ENCODE results near the gene ANOS1. TPM values are rescaled to one million over a fixed set of nuclear protein-coding genes. Genes with fewer than 3 reads are reported as not detected.

ANOS1 gene
- total and polyA plus RNA-seq, 12 donors: 0.60 to 7.3 (median 2.0) TPM

DNA sequence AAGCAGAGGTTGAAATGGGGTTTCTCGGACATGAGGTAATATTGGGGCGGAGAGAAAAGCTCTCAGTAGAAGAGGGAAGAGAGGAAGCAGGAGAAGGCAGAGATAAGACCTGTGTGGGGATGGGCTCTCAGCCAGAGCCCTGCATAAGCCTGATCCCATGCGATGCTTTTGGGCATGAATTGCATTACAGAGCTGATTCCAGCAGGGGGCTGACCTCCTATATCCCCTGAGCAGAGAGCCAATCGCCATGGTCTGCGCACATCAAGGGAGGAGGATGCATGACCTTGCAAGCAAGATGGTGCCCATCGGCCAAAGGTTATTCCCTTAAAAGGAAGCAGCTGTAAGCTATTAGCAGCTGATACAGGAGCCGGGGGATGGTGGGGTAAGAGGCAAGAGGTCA is 7.6 kb downstream of the ANOS1 start:
- no peak for DNase-seq
- Histone ChIP-seq H3K27me3 (peaks cover 7% of the 10 kb centered on the region), H3K27ac (no peak overlapping the region), H3K9me3 (replicated peaks in 1 of 3) (no peaks in the 10 kb centered on the region), H3K4me3 (no peak overlapping the region), H3K4me1 (replicated peaks in 1 of 2) (no peaks in the 10 kb centered on the region), H3K36me3 (replicated peaks in 1 of 2) (no peaks in the 10 kb centered on the region)
- 46 to 53% (median 49%) methylated on average over 6 to 7 of the region's 7 CpGs for WGBS, 4 donors
- TF ChIP-seq CTCF (IDR thresholded peaks at IDR 0.05): no peak
- no peak for TF ChIP-seq POLR2A (IDR thresholded peaks at IDR 0.05)
- intact Hi-C loops (cut with DNase I): no loop called here

- Histone ChIP-seq H3K27me3 (no peaks in the 10 kb centered on the region), H3K4me3 (no peak overlapping the region), H3K36me3 (replicated peaks in 1 of 2) (no peaks in the 10 kb centered on the region), H3K27ac (no peak overlapping the region), H3K4me1 (replicated peaks in 1 of 2) (no peaks in the 10 kb centered on the region), H3K9me3 (replicated peaks in 1 of 3) (no peaks in the 10 kb centered on the region)
- DNase-seq: no peak
- intact Hi-C loops (cut with DNase I): no loop called here
- TF ChIP-seq CTCF (IDR thresholded peaks at IDR 0.05): no peak
- TF ChIP-seq POLR2A (IDR thresholded peaks at IDR 0.05): no peak
- WGBS, 4 donors: 40 to 57% (median 44%) methylated on average over 2 of the region's 2 CpGs
Measured at GRCh38 chrX:8721536-8721935, 10.4 kb downstream of the ANOS1 start.

DNA sequence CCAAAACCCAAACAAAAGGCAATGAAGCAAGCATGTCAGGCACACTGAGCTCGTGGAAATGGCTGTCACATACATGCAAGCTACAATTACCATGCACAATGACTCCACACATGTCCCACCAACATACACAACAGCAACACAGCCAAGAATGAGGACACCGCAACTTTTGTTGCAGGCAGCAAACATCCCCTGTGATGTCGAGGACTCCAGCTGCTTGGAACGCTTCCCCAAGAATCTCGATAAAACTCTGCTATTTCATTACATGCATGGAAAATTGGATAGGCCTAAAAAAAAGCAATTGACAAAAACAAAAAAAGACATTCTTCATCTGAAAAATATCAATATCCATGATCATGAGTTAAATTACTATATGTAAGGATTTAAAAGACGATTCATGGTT is 11.8 kb downstream of the ANOS1 start:
- TF ChIP-seq POLR2A (IDR thresholded peaks at IDR 0.05) (no peak), CTCF (IDR thresholded peaks at IDR 0.05) (no peak)
- H3K36me3 ChIP-seq (replicated peaks in 1 of 2): no peaks in the 10 kb centered on the region
- DNase-seq: no peak
- no peaks in the 10 kb centered on the region for H3K9me3 ChIP-seq (replicated peaks in 1 of 3)
- WGBS, 4 donors: 78 to 89% (median 86%) methylated on average over 6 of the region's 6 CpGs
- intact Hi-C loops (cut with DNase I): no loop called here
- no peak overlapping the region for H3K27ac ChIP-seq
- H3K27me3 ChIP-seq: no peaks in the 10 kb centered on the region
- H3K4me1 ChIP-seq (replicated peaks in 1 of 2): no peaks in the 10 kb centered on the region
- no peak overlapping the region for H3K4me3 ChIP-seq

DNA sequence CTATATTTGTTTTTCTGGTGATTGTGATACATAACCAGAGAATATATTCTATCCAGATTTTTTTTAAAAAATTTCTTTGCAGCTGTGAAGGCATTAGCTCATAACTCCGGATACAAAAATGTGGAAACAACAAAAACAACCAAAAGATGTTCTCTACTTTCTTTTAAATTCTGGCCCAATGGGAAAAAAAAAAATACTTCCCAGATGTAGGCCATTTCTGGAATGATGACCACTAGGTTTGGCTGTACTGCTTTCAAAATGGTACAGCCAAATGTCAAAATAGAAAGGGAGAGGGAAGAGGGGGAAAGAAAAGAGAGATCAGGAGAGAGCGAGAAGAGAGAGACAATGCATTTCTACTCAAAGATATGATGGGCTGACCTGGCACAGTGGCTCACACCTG is 14.6 kb downstream of the ANOS1 start:
- H3K36me3 ChIP-seq (replicated peaks in 1 of 2): no peaks in the 10 kb centered on the region
- H3K4me1 ChIP-seq (replicated peaks in 1 of 2): no peaks in the 10 kb centered on the region
- TF ChIP-seq CTCF (IDR thresholded peaks at IDR 0.05) (no peak), POLR2A (IDR thresholded peaks at IDR 0.05) (no peak)
- H3K27me3 ChIP-seq: no peaks in the 10 kb centered on the region
- no peak overlapping the region for H3K4me3 ChIP-seq
- intact Hi-C loops (cut with DNase I): no loop called here
- 86 to 93% (median 87%) methylated on average over 2 of the region's 2 CpGs for WGBS, 4 donors
- H3K27ac ChIP-seq: no peak overlapping the region
- no peak for DNase-seq
- no peaks in the 10 kb centered on the region for H3K9me3 ChIP-seq (replicated peaks in 1 of 3)
